Activated T-helper 2 cell treated with anti-CD3 and anti-CD28 coated beads, Interferon-gamma antibody, Interleukin-2, Interleukin-4, amounts not matched to agents 10 μg/mL and 5 μg/mL and 100 μg/mL, durations not matched to agents 14 hours and 24 hours and 36 hours (primary cell): Measurements from ENCODE around the gene SHROOM1. TPM values are rescaled to one million over a fixed set of nuclear protein-coding genes. Genes with fewer than 3 reads are reported as not detected.

Source experiments
- DNase-seq: peaks from one replicate; pipeline ENCODE4 v3.0.0; 2021; ENCODE audit warnings: low spot score
- H3K27ac Mint-ChIP-seq: one replicate; pipeline ENCODE4 v1.8.0; 2021; ENCODE audit warnings: mixed read lengths
- H3K27me3 Mint-ChIP-seq: one replicate; pipeline ENCODE4 v1.8.0; 2021; ENCODE audit warnings: low read depth, mixed read lengths
- H3K36me3 Mint-ChIP-seq: one replicate; pipeline ENCODE4 v1.8.0; 2021; ENCODE audit warnings: low read depth, mixed read lengths
- H3K4me1 Mint-ChIP-seq: one replicate; pipeline ENCODE4 v1.8.0; 2021; ENCODE audit warnings: low read depth, mixed read lengths
- H3K4me3 Mint-ChIP-seq: one replicate; pipeline ENCODE4 v1.8.0; 2021; ENCODE audit warnings: low read depth, mild to moderate bottlenecking, moderate library complexity, mixed read lengths
- H3K9me3 Mint-ChIP-seq: one replicate; pipeline ENCODE4 v1.8.0; 2021; ENCODE audit warnings: mixed read lengths
- intact Hi-C: fragments of 100-400 bp; cut with micrococcal nuclease; formaldehyde crosslinking; loops from one replicate; pipeline ENCODE4 v1.15.1; 2023
- total RNA-seq: library from RNA; stranded (reverse); gene quantifications from 2 replicates; pipeline ENCODE4 v1.2.3, GENCODE V29; 2022

SHROOM1 gene
- total RNA-seq, 1 donor from 2014 or later = 7.7 TPM

- no peaks in the 10 kb centered on the region for H3K4me1 Mint-ChIP-seq
- no peak overlapping the region for H3K4me3 Mint-ChIP-seq
- H3K36me3 Mint-ChIP-seq = no peaks in the 10 kb centered on the region
- H3K9me3 Mint-ChIP-seq = no peaks in the 10 kb centered on the region
- H3K27me3 Mint-ChIP-seq = peaks cover 5% of the 10 kb centered on the region
- DNase-seq = no peak
- intact Hi-C loops = no loop called here
- H3K27ac Mint-ChIP-seq = no peak overlapping the region
These were observed 10.4 kb upstream of the SHROOM1 start for GRCh38 chr5:132840896-132841295.

GRCh38 chr5:132840313-132840712 is 9.9 kb upstream of the SHROOM1 start:
- no peaks in the 10 kb centered on the region for H3K4me1 Mint-ChIP-seq
- H3K27ac Mint-ChIP-seq = no peak overlapping the region
- no peaks in the 10 kb centered on the region for H3K9me3 Mint-ChIP-seq
- H3K27me3 Mint-ChIP-seq = peaks cover 5% of the 10 kb centered on the region
- intact Hi-C loops = no loop called here
- no peak for DNase-seq
- no peak overlapping the region for H3K4me3 Mint-ChIP-seq
- H3K36me3 Mint-ChIP-seq = no peaks in the 10 kb centered on the region

DNA sequence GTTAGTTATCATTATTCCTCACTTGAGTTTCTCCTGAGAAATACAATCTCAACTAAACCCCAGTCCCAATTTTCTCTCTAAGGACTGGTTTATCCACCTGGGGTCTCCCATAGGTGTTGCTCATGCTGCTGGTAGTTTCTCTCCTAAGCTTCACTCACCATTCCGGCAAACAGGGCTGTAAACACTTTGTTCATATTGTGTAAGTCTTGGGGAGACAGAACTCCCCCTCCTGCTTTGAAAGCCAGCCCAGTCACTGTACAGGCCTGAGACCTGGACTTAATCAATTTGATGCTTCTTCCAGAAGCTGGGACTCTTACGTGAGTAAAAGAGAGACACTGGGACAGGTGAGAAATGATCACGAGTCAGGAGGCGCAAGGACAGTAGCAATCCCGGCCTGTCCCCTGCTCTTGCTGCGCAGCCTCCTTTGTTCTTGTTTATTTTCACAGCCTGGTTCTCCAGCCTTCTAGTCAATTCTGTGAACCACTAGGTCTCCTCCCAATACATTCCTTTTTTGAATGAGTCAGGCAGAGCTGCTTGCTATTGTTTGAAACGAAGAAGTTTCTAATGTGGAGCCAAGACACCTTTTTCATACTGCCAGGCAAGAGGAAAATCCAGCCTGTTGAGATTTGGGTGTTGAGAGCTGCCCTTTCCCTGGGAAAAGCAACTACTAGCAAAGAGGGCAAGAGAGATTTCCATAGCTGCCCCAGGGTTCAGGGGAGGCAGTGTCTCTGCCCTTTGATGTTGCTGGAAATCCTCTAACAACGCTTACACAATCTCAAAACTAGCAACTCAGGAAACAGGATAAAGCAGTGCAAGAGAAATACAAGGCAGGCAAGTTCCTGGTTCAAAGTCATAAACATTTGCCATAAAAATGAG is 9.2 kb upstream of the SHROOM1 start:
- peaks cover 5% of the 10 kb centered on the region for H3K27me3 Mint-ChIP-seq
- no peaks in the 10 kb centered on the region for H3K9me3 Mint-ChIP-seq
- no peak overlapping the region for H3K4me3 Mint-ChIP-seq
- intact Hi-C loops = no loop called here
- H3K27ac Mint-ChIP-seq = no peak overlapping the region
- H3K4me1 Mint-ChIP-seq = no peaks in the 10 kb centered on the region
- no peaks in the 10 kb centered on the region for H3K36me3 Mint-ChIP-seq
- no peak for DNase-seq

- Mint-ChIP-seq H3K27me3 (peaks cover 9% of the 10 kb centered on the region), H3K9me3 (no peaks in the 10 kb centered on the region), H3K27ac (no peak overlapping the region), H3K36me3 (no peaks in the 10 kb centered on the region), H3K4me1 (no peaks in the 10 kb centered on the region), H3K4me3 (no peak overlapping the region)
- intact Hi-C loops = no loop called here
- no peak for DNase-seq
These were observed 8.3 kb upstream of the SHROOM1 start for GRCh38 chr5:132838516-132839282.

GRCh38 chr5:132837868-132838267 is 7.4 kb upstream of the SHROOM1 start:
- no peak for DNase-seq
- H3K27me3 Mint-ChIP-seq = peaks cover 14% of the 10 kb centered on the region
- H3K4me3 Mint-ChIP-seq = no peak overlapping the region
- no peaks in the 10 kb centered on the region for H3K36me3 Mint-ChIP-seq
- H3K27ac Mint-ChIP-seq = no peak overlapping the region
- H3K4me1 Mint-ChIP-seq = no peaks in the 10 kb centered on the region
- intact Hi-C loops = no loop called here
- no peaks in the 10 kb centered on the region for H3K9me3 Mint-ChIP-seq

GRCh38 chr5:132836852-132837251 is 6.4 kb upstream of the SHROOM1 start:
- peaks cover 18% of the 10 kb centered on the region for H3K27me3 Mint-ChIP-seq
- H3K36me3 Mint-ChIP-seq = no peaks in the 10 kb centered on the region
- no peak for DNase-seq
- intact Hi-C loops = no loop called here
- H3K9me3 Mint-ChIP-seq = no peaks in the 10 kb centered on the region
- H3K27ac Mint-ChIP-seq = no peak overlapping the region
- no peaks in the 10 kb centered on the region for H3K4me1 Mint-ChIP-seq
- H3K4me3 Mint-ChIP-seq = no peak overlapping the region

DNA sequence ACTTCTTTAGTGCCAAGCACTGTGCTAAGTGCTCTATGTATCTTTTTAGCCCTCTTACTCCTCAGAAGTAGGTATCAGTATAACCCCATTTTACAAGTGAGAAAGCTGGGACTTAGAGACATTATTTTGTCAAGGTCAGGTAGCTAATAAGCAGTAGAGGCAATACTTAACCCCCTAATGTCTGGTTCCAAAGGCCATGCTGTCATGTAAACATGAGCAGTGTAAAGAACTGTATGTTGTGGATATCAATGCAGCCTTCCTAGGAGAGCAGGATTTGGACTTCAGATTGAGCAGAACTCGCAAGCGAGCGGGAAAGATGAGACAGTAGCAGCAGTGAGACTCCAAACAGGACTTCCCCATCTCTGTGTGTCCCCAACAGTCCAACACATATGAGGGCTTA is 3.6 kb upstream of the SHROOM1 start:
- DNase-seq = no peak
- no peaks in the 10 kb centered on the region for H3K36me3 Mint-ChIP-seq
- no peaks in the 10 kb centered on the region for H3K9me3 Mint-ChIP-seq
- H3K4me1 Mint-ChIP-seq = peaks cover 4% of the 10 kb centered on the region
- no peak overlapping the region for H3K4me3 Mint-ChIP-seq
- H3K27me3 Mint-ChIP-seq = peaks cover 35% of the 10 kb centered on the region
- no peak overlapping the region for H3K27ac Mint-ChIP-seq
- intact Hi-C loops = no loop called here

DNA sequence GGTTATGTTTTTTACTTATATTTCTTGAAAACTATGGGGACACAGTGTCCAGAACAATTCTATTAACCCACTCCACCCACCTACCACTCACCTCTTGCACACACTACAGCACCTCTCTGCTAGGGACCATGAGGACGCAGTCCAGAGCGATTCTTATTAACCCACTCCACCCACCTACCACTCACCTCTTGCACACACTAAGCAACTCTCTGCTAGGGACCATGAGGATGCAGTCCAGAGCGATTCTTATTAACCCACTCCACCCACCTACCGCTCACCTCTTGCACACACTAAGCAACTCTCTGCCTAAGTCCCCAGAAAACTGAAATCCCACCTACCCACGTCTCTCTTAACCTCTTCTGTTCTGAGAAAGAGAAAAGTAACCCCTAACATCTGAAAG is 2.2 kb upstream of the SHROOM1 start:
- Mint-ChIP-seq H3K4me1 (peaks cover 9% of the 10 kb centered on the region), H3K27me3 (peaks cover 44% of the 10 kb centered on the region), H3K9me3 (no peaks in the 10 kb centered on the region), H3K27ac (no peak overlapping the region), H3K36me3 (no peaks in the 10 kb centered on the region), H3K4me3 (no peak overlapping the region)
- DNase-seq = no peak
- intact Hi-C loops = no loop called here

DNA sequence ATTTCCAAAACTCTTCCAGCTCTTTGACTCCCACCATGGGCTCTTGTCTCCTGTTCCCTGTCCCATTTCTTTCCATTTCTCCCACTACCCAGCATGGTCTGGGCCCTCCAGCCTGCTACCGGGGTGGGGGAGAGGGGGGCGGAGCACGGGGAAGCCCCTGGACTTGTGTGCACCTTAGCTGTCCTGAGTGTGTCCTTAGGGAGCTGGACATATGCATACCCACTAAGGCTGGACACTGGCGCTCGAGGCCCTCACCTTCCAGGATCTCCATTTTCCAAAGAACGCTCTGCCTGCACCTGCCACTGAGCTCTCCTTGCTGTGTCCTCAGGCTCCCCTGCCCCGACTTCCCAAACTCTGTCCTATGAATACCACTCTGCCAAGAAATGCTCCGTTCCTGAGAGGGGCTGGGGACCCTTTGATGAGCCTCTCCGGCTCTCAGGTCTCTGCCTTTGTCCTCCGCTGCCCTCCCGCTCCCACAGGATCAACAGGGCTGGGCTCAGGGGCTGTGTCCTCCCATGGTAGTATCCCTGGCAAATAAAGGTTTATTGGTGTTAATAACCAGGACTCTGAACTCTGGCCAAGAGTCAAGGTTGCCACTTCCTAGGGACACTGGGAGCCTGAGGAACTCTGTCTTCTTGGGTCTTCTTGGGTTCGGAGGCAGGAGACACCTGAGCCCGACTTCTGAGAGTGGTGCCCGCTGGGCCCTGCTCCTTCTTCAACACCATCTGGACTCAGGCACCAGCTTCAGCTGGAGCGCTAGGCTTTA is 831 bp upstream of the SHROOM1 start:
- Mint-ChIP-seq H3K4me3 (peak overlapping the region; percentile 79), H3K36me3 (no peaks in the 10 kb centered on the region), H3K9me3 (no peaks in the 10 kb centered on the region), H3K27ac (no peak overlapping the region), H3K27me3 (peaks cover 57% of the 10 kb centered on the region), H3K4me1 (peaks cover 12% of the 10 kb centered on the region)
- no peak for DNase-seq
- intact Hi-C loops = loop anchor here (2.0 kb wide), 1 partner anchor 36 kb away; the partner anchor contains the start of genes GDF9 and UQCRQ

DNA sequence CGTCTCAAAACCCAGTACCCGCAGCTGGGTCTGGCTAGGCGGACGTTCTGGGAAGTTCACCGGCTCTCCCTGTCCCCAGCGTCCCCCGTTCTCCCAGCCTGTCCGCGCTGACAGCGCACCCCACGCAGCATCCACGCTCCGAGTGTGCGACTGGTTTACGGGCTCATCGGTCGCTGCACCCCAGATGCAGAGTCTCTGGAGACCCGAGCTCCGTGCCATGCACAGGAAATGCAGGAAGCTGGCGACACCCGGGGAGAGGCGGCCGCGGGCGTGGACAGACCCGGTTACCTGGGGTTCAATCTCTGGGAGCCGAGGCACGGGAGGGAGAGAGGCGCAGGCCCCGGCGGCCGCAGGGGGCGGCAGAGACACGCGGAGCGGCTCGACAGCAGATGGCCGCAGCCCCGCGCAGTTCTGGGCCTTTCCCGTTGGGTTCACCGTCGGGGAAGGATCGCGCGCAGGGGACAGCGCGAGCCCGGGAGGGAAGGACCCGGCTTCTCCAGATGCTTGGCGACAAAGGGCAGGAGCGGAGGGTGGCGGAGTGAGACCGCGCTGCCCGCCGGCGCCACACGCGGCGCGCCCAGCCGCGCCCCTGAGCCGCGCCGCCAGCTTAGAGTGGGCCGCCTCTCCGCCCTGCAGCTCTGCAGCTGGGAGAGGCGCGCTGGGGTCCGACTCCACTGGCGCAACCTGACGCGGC is 558 bp downstream of the SHROOM1 start:
- intact Hi-C loops = loop anchor here (1.0 to 2.0 kb wide), 2 partner anchors 37 to 53 kb away; partner anchors contain the start of genes GDF9 and UQCRQ
- Mint-ChIP-seq H3K9me3 (no peaks in the 10 kb centered on the region), H3K4me1 (peaks cover 12% of the 10 kb centered on the region), H3K36me3 (no peaks in the 10 kb centered on the region), H3K4me3 (peak overlapping the region; percentile 87), H3K27me3 (peaks cover 63% of the 10 kb centered on the region), H3K27ac (peak overlapping the region; percentile 66)
- peak; percentile 67 for DNase-seq

DNA sequence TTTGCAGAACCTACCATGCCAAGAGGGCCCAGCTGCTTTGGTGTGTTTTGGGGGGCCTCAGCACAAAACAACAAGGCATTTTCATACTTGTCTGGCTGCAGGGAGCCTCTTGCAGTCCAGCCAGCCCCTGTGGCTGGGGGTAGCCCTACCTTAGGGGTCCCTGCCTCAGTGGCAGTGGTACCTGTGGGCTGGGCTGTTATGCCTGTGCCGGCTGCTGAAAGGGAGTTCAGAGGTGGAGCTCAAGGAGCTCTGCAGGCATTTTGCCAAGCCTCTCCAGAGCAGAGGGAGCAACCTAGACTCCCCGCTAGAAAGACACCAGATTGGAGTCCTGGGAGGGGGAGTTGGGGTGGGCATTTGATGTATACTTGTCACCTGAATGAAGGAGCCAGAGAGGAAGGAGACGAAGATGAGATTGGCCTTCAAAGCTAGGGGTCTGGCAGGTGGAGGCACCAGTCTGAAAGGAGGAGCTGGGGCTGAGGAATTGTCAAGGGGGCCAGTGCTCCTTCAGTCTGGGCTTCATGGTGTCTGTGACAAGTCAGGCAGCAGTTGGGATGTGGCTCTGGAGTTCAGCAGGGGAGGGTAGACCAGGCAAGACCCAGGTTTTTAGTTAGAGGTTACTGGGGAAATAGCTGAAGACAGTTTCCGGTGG is 1.5 kb downstream of the SHROOM1 start:
- Mint-ChIP-seq H3K4me3 (peak overlapping the region; percentile 47), H3K27ac (no peak overlapping the region), H3K4me1 (peaks cover 12% of the 10 kb centered on the region), H3K36me3 (no peaks in the 10 kb centered on the region), H3K9me3 (no peaks in the 10 kb centered on the region), H3K27me3 (peaks cover 67% of the 10 kb centered on the region)
- intact Hi-C loops = no loop called here
- no peak for DNase-seq
